HFFc6 (cell line): ENCODE measurements around the gene HIVEP3. TPM values are rescaled to one million over a fixed set of nuclear protein-coding genes. Genes with fewer than 3 reads are reported as not detected.
"Not testable (repeated sequence)": the region's sequence is repeated elsewhere in the genome, so short reads cannot be mapped to it uniquely, and the experiment has no call there.

Experiments
- DNase-seq: peaks from one replicate; pipeline ENCODE4 v3.0.0-alpha.2; 2018
- H3K27ac Mint-ChIP-seq: 2 replicates; pipeline ENCODE4 v1.8.0; 2020; ENCODE audit warnings: mild to moderate bottlenecking, mixed read lengths
- H3K27me3 Mint-ChIP-seq: 2 replicates; pipeline ENCODE4 v1.8.0; 2021; ENCODE audit warnings: mild to moderate bottlenecking, moderate library complexity, mixed read lengths; ENCODE audit not compliant: insufficient read depth
- H3K36me3 Mint-ChIP-seq: 2 replicates; pipeline ENCODE4 v1.8.0; 2021; ENCODE audit warnings: low read depth, mixed read lengths
- H3K4me1 Mint-ChIP-seq: 2 replicates; pipeline ENCODE4 v1.8.0; 2020; ENCODE audit warnings: low read depth, mixed read lengths
- H3K4me3 Mint-ChIP-seq: 2 replicates; pipeline ENCODE4 v1.8.0; 2020; ENCODE audit warnings: mild to moderate bottlenecking, moderate library complexity, mixed read lengths
- H3K9me3 Mint-ChIP-seq: 2 replicates; pipeline ENCODE4 v1.8.0; 2020; ENCODE audit warnings: mild to moderate bottlenecking, mixed read lengths
- total RNA-seq, 6 experiments: library from RNA; stranded (reverse); fragmentation: NEBNext Ultra II Directional; extraction: Animal tissue kit (Norgen Biotek cat#: 25700); gene quantifications; 2 replicates in 1 of 6; 3 replicates in 5 of 6; pipeline ENCODE4 v1.2.3, GENCODE V29; 2021
- TF ChIP-seq, protein P1 (sequence below): fragments of 200-600 bp; sonication (generic); IDR thresholded peaks from 2 replicates; pipeline ENCODE4 v1.5.0; 2021; ENCODE audit warnings: antibody characterized with exemption, mild to moderate bottlenecking

HIVEP3 gene
- total RNA-seq, 6 experiments from 2014 or later: 7.0 to 9.7 (median 7.9) TPM

DNA sequence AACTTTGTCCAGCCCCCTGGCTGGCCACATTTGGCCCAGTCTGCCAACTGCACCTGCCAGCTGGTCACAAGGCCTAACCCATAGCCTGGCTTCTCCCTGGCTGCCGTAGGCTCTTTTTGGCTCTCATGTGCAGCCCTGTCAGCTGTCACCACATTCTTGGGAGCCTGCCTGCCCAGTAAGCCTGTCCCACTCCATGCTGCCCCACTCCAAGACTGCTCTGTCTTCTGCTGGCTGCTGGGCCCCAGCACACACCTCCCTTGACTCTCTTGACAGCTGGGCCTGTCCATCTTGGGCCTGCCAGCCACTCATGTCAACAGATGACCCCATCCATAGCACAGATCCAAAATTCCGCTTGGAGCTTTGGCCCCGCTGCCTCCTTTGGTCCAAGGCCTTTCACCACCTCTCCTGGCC is 360.0 kb downstream of the HIVEP3 start:
- TF ChIP-seq, protein P1, sequence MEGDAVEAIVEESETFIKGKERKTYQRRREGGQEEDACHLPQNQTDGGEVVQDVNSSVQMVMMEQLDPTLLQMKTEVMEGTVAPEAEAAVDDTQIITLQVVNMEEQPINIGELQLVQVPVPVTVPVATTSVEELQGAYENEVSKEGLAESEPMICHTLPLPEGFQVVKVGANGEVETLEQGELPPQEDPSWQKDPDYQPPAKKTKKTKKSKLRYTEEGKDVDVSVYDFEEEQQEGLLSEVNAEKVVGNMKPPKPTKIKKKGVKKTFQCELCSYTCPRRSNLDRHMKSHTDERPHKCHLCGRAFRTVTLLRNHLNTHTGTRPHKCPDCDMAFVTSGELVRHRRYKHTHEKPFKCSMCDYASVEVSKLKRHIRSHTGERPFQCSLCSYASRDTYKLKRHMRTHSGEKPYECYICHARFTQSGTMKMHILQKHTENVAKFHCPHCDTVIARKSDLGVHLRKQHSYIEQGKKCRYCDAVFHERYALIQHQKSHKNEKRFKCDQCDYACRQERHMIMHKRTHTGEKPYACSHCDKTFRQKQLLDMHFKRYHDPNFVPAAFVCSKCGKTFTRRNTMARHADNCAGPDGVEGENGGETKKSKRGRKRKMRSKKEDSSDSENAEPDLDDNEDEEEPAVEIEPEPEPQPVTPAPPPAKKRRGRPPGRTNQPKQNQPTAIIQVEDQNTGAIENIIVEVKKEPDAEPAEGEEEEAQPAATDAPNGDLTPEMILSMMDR: no peak
- Mint-ChIP-seq H3K27ac (no peak overlapping the region), H3K4me1 (peaks cover 7% of the 10 kb centered on the region; the same call in 1 of the 2 replicates), H3K9me3 (no peaks in the 10 kb centered on the region; the same call in 1 of the 2 replicates), H3K27me3 (no peaks in the 10 kb centered on the region), H3K36me3 (peaks cover 23% of the 10 kb centered on the region), H3K4me3 (no peak overlapping the region)
- DNase-seq: no peak

- TF ChIP-seq, protein P1: no peak
- H3K4me3 Mint-ChIP-seq: no peak overlapping the region
Observed at GRCh38 chr1:41557751-41558455, 360.8 kb downstream of the HIVEP3 start.

GRCh38 chr1:41554746-41555145 is 364.0 kb downstream of the HIVEP3 start:
- H3K36me3 Mint-ChIP-seq: peaks cover 28% of the 10 kb centered on the region
- not testable (repeated sequence) for H3K27me3 Mint-ChIP-seq, H3K27ac Mint-ChIP-seq, H3K4me1 Mint-ChIP-seq, H3K4me3 Mint-ChIP-seq, H3K9me3 Mint-ChIP-seq, DNase-seq

More at GRCh38 chr1:41557751-41558455, 360.8 kb downstream of the HIVEP3 start:
- H3K4me1 Mint-ChIP-seq: peaks cover 7% of the 10 kb centered on the region; the same call in 1 of the 2 replicates
- H3K27ac Mint-ChIP-seq: no peak overlapping the region
- no peak for DNase-seq
- H3K9me3 Mint-ChIP-seq: no peaks in the 10 kb centered on the region; the same call in 1 of the 2 replicates
- H3K36me3 Mint-ChIP-seq: peaks cover 24% of the 10 kb centered on the region
- H3K27me3 Mint-ChIP-seq: no peaks in the 10 kb centered on the region

GRCh38 chr1:41547781-41548560 is 370.8 kb downstream of the HIVEP3 start:
- H3K4me3 Mint-ChIP-seq: no peak overlapping the region
- no peak overlapping the region for H3K27ac Mint-ChIP-seq
- peaks cover 5% of the 10 kb centered on the region; the same call in 1 of the 2 replicates for H3K9me3 Mint-ChIP-seq
- TF ChIP-seq, protein P1: no peak
- H3K27me3 Mint-ChIP-seq: no peaks in the 10 kb centered on the region; the same call in 1 of the 2 replicates
- peaks cover 5% of the 10 kb centered on the region; the same call in 1 of the 2 replicates for H3K36me3 Mint-ChIP-seq
- no peak for DNase-seq
- no peaks in the 10 kb centered on the region for H3K4me1 Mint-ChIP-seq

- no peak overlapping the region for H3K27ac Mint-ChIP-seq
- no peak for DNase-seq
- peaks cover 5% of the 10 kb centered on the region; the same call in 1 of the 2 replicates for H3K9me3 Mint-ChIP-seq
- no peaks in the 10 kb centered on the region for H3K36me3 Mint-ChIP-seq
- H3K27me3 Mint-ChIP-seq: no peaks in the 10 kb centered on the region
- H3K4me3 Mint-ChIP-seq: no peak overlapping the region
- peaks cover 4% of the 10 kb centered on the region; the same call in 1 of the 2 replicates for H3K4me1 Mint-ChIP-seq
- TF ChIP-seq, protein P1: no peak
Observed at GRCh38 chr1:41547336-41547735, 371.4 kb downstream of the HIVEP3 start.

- H3K4me3 Mint-ChIP-seq: no peak overlapping the region
- H3K27me3 Mint-ChIP-seq: no peaks in the 10 kb centered on the region
- H3K36me3 Mint-ChIP-seq: no peaks in the 10 kb centered on the region
- H3K9me3 Mint-ChIP-seq: peaks cover 5% of the 10 kb centered on the region; the same call in 1 of the 2 replicates
- TF ChIP-seq, protein P1: no peak
- no peak for DNase-seq
- H3K4me1 Mint-ChIP-seq: peaks cover 6% of the 10 kb centered on the region; the same call in 1 of the 2 replicates
- H3K27ac Mint-ChIP-seq: no peak overlapping the region
Observed at GRCh38 chr1:41546833-41547135, 371.9 kb downstream of the HIVEP3 start.
